GM23338 (cell line): ENCODE results near the gene PNPLA3. TPM values are rescaled to one million over a fixed set of nuclear protein-coding genes. Genes with fewer than 3 reads are reported as not detected.

Experiments used
- ATAC-seq: fragments of 200-7000 bp; cut with Tn5 transposase; 3 replicates; pipeline ENCODE4 v1.9.1; 2020
- DNase-seq: peaks from one replicate; pipeline ENCODE4 v3.0.0-alpha.2; 2015; ENCODE audit warnings: low spot score
- H2AFZ ChIP-seq: fragments of 200-600 bp; sonication (generic); 2 replicates; pipeline ENCODE4 v1.8.0; 2016; ENCODE audit warnings: antibody characterized with exemption, mild to moderate bottlenecking, moderate library complexity
- H3F3A ChIP-seq: fragments of 200-600 bp; sonication (generic); replicated peaks from 2 replicates; pipeline ENCODE4 v1.8.0; 2017; ENCODE audit warnings: antibody characterized with exemption, mixed run types, low read depth
- H3K27ac ChIP-seq: fragments of 200-600 bp; sonication (generic); 2 replicates; pipeline ENCODE4 v1.6.1; 2016; ENCODE audit warnings: low read depth
- H3K27me3 ChIP-seq: fragments of 200-600 bp; sonication (generic); 2 replicates; pipeline ENCODE4 v1.8.0; 2016; ENCODE audit warnings: mild to moderate bottlenecking, mixed run types, moderate library complexity; ENCODE audit not compliant: insufficient read depth
- H3K36me3 ChIP-seq: fragments of 200-600 bp; sonication (generic); 2 replicates; pipeline ENCODE4 v1.8.0; 2016; ENCODE audit warnings: mild to moderate bottlenecking; ENCODE audit not compliant: insufficient read depth
- H3K4me1 ChIP-seq: fragments of 200-600 bp; sonication (generic); 2 replicates; pipeline ENCODE4 v1.8.0; 2016; ENCODE audit warnings: mild to moderate bottlenecking, moderate library complexity; ENCODE audit not compliant: insufficient read depth
- H3K4me2 ChIP-seq: fragments of 200-600 bp; sonication (generic); 2 replicates; pipeline ENCODE4 v1.7.1; 2017; ENCODE audit warnings: mixed run types
- H3K4me3 ChIP-seq: fragments of 200-600 bp; sonication (generic); 2 replicates; pipeline ENCODE4 v1.6.1; 2016; ENCODE audit warnings: mixed run types
- H3K79me2 ChIP-seq: fragments of 200-600 bp; sonication (generic); replicated peaks from 2 replicates; pipeline ENCODE4 v1.8.0; 2017; ENCODE audit warnings: mild to moderate bottlenecking; ENCODE audit not compliant: insufficient read depth
- H3K9me2 ChIP-seq: fragments of 200-600 bp; sonication (generic); 2 replicates; pipeline ENCODE4 v1.8.0; 2017; ENCODE audit not compliant: insufficient read depth
- H4K20me1 ChIP-seq: fragments of 200-600 bp; sonication (generic); replicated peaks from 2 replicates; pipeline ENCODE4 v1.8.0; 2017; ENCODE audit warnings: mild to moderate bottlenecking; ENCODE audit not compliant: insufficient read depth
- H3K27ac Mint-ChIP-seq: 2 replicates; pipeline ENCODE4 v1.8.0; 2020; ENCODE audit warnings: inconsistent platforms, mild to moderate bottlenecking, moderate library complexity, mixed read lengths
- H3K27me3 Mint-ChIP-seq: 3 replicates; pipeline ENCODE4 v1.8.0; 2022; ENCODE audit warnings: low read depth, mild to moderate bottlenecking, moderate library complexity, mixed read lengths, inconsistent platforms; ENCODE audit not compliant: insufficient read depth, poor library complexity
- H3K36me3 Mint-ChIP-seq: 3 replicates; pipeline ENCODE4 v1.8.0; 2021; ENCODE audit warnings: low read depth, mild to moderate bottlenecking, inconsistent platforms, moderate library complexity, mixed read lengths
- H3K4me1 Mint-ChIP-seq: 3 replicates; pipeline ENCODE4 v1.8.0; 2020; ENCODE audit warnings: mild to moderate bottlenecking, inconsistent platforms, mixed read lengths
- H3K4me3 Mint-ChIP-seq: 3 replicates; pipeline ENCODE4 v1.8.0; 2021; ENCODE audit warnings: moderate library complexity, mild to moderate bottlenecking, inconsistent platforms, mixed read lengths
- H3K9me3 Mint-ChIP-seq: 3 replicates; pipeline ENCODE4 v1.8.0; 2020; ENCODE audit warnings: moderate library complexity, mild to moderate bottlenecking, inconsistent platforms, mixed read lengths
- CREB1 ChIP-seq: fragments of 250-450 bp; sonication (Bioruptor Pico); IDR thresholded peaks from 2 replicates; pipeline ENCODE4 v1.5.0; 2020; ENCODE audit warnings: low read depth, mild to moderate bottlenecking, moderate library complexity
- EZH2 ChIP-seq: fragments of 200-600 bp; sonication (generic); IDR thresholded peaks from one replicate; pipeline ENCODE4 v1.8.0; 2017; ENCODE audit warnings: antibody characterized with exemption, mild to moderate bottlenecking, low read depth; ENCODE audit not compliant: unreplicated experiment
- EZH2phosphoT487 ChIP-seq: fragments of 200-600 bp; sonication (generic); IDR thresholded peaks from one replicate; pipeline ENCODE4 v1.8.1; 2018; ENCODE audit warnings: antibody characterized with exemption; ENCODE audit not compliant: unreplicated experiment
- POLR2AphosphoS5 ChIP-seq: IDR thresholded peaks from 2 replicates; pipeline ENCODE4 v1.6.1; 2016; ENCODE audit warnings: antibody characterized with exemption, low read depth
- STAT1 ChIP-seq: IDR thresholded peaks from one replicate; pipeline ENCODE4 v1.6.1; 2016; ENCODE audit warnings: antibody characterized with exemption; ENCODE audit not compliant: unreplicated experiment
- ZNF114 ChIP-seq: fragments of 250-450 bp; sonication (Bioruptor Pico); IDR thresholded peaks from 2 replicates; pipeline ENCODE4 v1.5.0; 2020; ENCODE audit warnings: mild to moderate bottlenecking, moderate library complexity
- ZNF331 ChIP-seq: fragments of 250-450 bp; sonication (Bioruptor Pico); IDR thresholded peaks from 2 replicates; pipeline ENCODE4 v1.5.0; 2020; ENCODE audit warnings: low read depth, mild to moderate bottlenecking, moderate library complexity
- polyA plus RNA-seq: library from polyadenylated mRNA; unstranded; fragments of >200 nt; fragmentation: Nextera tagmentation; extraction: Ambion mirVana; gene quantifications from 2 replicates; pipeline ENCODE4 v1.2.1, GENCODE V29; 2016
- total RNA-seq: library from RNA; depleted of rRNA; stranded (reverse); fragments of >200 nt; shearing (Covaris generic); gene quantifications from 2 replicates; pipeline ENCODE4 v1.2.3, GENCODE V29; 2014
- TF ChIP-seq, protein P1 (sequence below): IDR thresholded peaks from one replicate; pipeline ENCODE4 v1.6.1; 2018; ENCODE audit warnings: antibody characterized with exemption; ENCODE audit not compliant: unreplicated experiment
- TF ChIP-seq, protein P2 (sequence below): fragments of 250-450 bp; sonication (Bioruptor Pico); IDR thresholded peaks from 2 replicates; pipeline ENCODE4 v1.5.0; 2020; ENCODE audit warnings: mild to moderate bottlenecking, moderate library complexity
- TF ChIP-seq, protein P3 (sequence below), 2 experiments: fragments of 200-600 bp in 1 of 2; sonication (generic) in 1 of 2; conservative IDR thresholded peaks; 2 replicates each; pipeline versions ENCODE4 v1.5.1 to v1.6.1; 2016 to 2017; ENCODE audit warnings: antibody characterized with exemption in 2 of 2, low read depth in 2 of 2, mild to moderate bottlenecking in 2 of 2, moderate library complexity in 1 of 2

The PNPLA3 gene
- total and polyA plus RNA-seq, 2 experiments from 2014 or later: 17.7 to 23.4 TPM

DNA sequence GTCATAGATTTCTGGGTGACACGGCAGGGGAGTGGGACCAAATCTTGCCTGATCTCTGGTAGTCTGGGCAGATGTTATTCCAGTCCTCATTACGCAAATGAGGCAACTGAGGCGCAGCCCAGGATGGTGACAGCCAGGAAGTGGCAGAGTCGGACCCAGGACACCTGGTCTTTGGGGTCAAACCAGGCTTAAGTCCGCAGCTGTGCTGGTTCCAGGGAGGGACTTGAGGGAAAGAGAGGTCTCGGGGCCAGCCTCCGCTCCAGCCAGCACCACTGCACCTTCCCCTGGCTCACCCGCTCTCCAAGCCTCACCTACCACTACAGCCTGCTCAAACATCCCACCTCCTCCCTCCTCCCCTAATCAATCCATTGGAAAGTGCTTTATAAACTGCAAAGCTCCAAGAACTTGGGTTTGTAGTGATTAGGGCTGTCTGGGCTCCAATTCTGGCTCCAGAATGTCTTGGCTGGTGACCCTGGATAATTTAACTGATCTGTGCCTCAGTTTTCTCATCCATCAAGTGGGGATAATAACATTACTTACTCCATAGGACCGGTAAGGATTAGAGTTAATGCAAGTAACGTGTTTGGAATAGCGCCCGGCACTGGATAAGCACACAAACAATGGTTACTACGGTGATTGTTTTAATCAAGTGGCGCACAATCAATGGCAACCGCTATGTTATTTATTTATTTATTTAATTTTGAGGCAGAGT, 31.3 kb upstream of the PNPLA3 start:
- TF ChIP-seq, protein P1, sequence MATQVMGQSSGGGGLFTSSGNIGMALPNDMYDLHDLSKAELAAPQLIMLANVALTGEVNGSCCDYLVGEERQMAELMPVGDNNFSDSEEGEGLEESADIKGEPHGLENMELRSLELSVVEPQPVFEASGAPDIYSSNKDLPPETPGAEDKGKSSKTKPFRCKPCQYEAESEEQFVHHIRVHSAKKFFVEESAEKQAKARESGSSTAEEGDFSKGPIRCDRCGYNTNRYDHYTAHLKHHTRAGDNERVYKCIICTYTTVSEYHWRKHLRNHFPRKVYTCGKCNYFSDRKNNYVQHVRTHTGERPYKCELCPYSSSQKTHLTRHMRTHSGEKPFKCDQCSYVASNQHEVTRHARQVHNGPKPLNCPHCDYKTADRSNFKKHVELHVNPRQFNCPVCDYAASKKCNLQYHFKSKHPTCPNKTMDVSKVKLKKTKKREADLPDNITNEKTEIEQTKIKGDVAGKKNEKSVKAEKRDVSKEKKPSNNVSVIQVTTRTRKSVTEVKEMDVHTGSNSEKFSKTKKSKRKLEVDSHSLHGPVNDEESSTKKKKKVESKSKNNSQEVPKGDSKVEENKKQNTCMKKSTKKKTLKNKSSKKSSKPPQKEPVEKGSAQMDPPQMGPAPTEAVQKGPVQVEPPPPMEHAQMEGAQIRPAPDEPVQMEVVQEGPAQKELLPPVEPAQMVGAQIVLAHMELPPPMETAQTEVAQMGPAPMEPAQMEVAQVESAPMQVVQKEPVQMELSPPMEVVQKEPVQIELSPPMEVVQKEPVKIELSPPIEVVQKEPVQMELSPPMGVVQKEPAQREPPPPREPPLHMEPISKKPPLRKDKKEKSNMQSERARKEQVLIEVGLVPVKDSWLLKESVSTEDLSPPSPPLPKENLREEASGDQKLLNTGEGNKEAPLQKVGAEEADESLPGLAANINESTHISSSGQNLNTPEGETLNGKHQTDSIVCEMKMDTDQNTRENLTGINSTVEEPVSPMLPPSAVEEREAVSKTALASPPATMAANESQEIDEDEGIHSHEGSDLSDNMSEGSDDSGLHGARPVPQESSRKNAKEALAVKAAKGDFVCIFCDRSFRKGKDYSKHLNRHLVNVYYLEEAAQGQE: no peak
- TF ChIP-seq POLR2AphosphoS5 (no peak), EZH2phosphoT487 (no peak), CREB1 (CRISPR knock-in tag) (no peak), ZNF331 (CRISPR knock-in tag) (no peak), STAT1 (no peak), EZH2 (no peak), ZNF114 (CRISPR knock-in tag) (no peak)
- TF ChIP-seq, protein P2, sequence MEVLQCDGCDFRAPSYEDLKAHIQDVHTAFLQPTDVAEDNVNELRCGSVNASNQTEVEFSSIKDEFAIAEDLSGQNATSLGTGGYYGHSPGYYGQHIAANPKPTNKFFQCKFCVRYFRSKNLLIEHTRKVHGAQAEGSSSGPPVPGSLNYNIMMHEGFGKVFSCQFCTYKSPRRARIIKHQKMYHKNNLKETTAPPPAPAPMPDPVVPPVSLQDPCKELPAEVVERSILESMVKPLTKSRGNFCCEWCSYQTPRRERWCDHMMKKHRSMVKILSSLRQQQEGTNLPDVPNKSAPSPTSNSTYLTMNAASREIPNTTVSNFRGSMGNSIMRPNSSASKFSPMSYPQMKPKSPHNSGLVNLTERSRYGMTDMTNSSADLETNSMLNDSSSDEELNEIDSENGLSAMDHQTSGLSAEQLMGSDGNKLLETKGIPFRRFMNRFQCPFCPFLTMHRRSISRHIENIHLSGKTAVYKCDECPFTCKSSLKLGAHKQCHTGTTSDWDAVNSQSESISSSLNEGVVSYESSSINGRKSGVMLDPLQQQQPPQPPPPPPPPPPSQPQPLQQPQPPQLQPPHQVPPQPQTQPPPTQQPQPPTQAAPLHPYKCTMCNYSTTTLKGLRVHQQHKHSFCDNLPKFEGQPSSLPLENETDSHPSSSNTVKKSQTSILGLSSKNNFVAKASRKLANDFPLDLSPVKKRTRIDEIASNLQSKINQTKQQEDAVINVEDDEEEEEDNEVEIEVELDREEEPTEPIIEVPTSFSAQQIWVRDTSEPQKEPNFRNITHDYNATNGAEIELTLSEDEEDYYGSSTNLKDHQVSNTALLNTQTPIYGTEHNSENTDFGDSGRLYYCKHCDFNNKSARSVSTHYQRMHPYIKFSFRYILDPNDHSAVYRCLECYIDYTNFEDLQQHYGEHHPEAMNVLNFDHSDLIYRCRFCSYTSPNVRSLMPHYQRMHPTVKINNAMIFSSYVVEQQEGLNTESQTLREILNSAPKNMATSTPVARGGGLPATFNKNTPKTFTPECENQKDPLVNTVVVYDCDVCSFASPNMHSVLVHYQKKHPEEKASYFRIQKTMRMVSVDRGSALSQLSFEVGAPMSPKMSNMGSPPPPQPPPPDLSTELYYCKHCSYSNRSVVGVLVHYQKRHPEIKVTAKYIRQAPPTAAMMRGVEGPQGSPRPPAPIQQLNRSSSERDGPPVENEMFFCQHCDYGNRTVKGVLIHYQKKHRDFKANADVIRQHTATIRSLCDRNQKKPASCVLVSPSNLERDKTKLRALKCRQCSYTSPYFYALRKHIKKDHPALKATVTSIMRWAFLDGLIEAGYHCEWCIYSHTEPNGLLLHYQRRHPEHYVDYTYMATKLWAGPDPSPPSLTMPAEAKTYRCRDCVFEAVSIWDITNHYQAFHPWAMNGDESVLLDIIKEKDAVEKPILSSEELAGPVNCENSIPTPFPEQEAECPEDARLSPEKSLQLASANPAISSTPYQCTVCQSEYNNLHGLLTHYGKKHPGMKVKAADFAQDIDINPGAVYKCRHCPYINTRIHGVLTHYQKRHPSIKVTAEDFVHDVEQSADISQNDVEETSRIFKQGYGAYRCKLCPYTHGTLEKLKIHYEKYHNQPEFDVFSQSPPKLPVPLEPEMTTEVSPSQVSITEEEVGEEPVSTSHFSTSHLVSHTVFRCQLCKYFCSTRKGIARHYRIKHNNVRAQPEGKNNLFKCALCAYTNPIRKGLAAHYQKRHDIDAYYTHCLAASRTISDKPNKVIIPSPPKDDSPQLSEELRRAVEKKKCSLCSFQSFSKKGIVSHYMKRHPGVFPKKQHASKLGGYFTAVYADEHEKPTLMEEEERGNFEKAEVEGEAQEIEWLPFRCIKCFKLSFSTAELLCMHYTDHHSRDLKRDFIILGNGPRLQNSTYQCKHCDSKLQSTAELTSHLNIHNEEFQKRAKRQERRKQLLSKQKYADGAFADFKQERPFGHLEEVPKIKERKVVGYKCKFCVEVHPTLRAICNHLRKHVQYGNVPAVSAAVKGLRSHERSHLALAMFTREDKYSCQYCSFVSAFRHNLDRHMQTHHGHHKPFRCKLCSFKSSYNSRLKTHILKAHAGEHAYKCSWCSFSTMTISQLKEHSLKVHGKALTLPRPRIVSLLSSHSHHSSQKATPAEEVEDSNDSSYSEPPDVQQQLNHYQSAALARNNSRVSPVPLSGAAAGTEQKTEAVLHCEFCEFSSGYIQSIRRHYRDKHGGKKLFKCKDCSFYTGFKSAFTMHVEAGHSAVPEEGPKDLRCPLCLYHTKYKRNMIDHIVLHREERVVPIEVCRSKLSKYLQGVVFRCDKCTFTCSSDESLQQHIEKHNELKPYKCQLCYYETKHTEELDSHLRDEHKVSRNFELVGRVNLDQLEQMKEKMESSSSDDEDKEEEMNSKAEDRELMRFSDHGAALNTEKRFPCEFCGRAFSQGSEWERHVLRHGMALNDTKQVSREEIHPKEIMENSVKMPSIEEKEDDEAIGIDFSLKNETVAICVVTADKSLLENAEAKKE: no peak
- TF ChIP-seq, protein P3, sequence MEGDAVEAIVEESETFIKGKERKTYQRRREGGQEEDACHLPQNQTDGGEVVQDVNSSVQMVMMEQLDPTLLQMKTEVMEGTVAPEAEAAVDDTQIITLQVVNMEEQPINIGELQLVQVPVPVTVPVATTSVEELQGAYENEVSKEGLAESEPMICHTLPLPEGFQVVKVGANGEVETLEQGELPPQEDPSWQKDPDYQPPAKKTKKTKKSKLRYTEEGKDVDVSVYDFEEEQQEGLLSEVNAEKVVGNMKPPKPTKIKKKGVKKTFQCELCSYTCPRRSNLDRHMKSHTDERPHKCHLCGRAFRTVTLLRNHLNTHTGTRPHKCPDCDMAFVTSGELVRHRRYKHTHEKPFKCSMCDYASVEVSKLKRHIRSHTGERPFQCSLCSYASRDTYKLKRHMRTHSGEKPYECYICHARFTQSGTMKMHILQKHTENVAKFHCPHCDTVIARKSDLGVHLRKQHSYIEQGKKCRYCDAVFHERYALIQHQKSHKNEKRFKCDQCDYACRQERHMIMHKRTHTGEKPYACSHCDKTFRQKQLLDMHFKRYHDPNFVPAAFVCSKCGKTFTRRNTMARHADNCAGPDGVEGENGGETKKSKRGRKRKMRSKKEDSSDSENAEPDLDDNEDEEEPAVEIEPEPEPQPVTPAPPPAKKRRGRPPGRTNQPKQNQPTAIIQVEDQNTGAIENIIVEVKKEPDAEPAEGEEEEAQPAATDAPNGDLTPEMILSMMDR (conservative IDR thresholded peaks at IDR 0.05; ENCODE audit: low read depth in 2 of 2): no peak
- Histone ChIP-seq H2AFZ (peak overlapping the region; percentile 99), H3K79me2 (no peaks in the 10 kb centered on the region), H3K9me2 (no peaks in the 10 kb centered on the region), H3K4me3 (peak overlapping the region; percentile 89), H4K20me1 (peaks cover 3% of the 10 kb centered on the region; the same call in 1 of the 2 replicates), H3K4me2 (peak overlapping the region; percentile 92), H3K36me3 (no peaks in the 10 kb centered on the region; the same call in 1 of the 2 replicates), H3K27me3 (peaks cover 6% of the 10 kb centered on the region), H3F3A (no peaks in the 10 kb centered on the region; the same call in 1 of the 2 replicates), H3K4me1 (no peaks in the 10 kb centered on the region), H3K27ac (no peak overlapping the region)
- Mint-ChIP-seq H3K4me1 (peaks cover 6% of the 10 kb centered on the region; the same call in 2 of the 3 replicates), H3K9me3 (no peaks in the 10 kb centered on the region), H3K27ac (no peak overlapping the region; the same call in 1 of the 2 replicates), H3K4me3 (peak overlapping the region; percentile 82), H3K27me3 (peaks cover 15% of the 10 kb centered on the region), H3K36me3 (peaks cover 3% of the 10 kb centered on the region; the same call in 1 of the 3 replicates)
- ATAC-seq: peak; percentile 22
- peak; percentile 61 for DNase-seq
